Stimulated activated CD8-positive, alpha-beta memory T cell treated with anti-CD3 and anti-CD28 coated beads, Interleukin-15, amount 100 ng/mL, for 4 hours (primary cell): ENCODE data around the gene GPR137.

Source experiments
- DNase-seq, 2 donors: peaks; one replicate each; pipeline ENCODE4 v3.0.0-alpha.2; 2020; ENCODE audit warnings: low read depth in 2 of 2

Gene GPR137

GRCh38 chr11:64263021-64263946, 22.4 kb upstream of the GPR137 start:
- DNase-seq: no peak

- no peak for DNase-seq
Observed at GRCh38 chr11:64263947-64264317, 21.7 kb upstream of the GPR137 start.

- DNase-seq: no peak
Observed at GRCh38 chr11:64264371-64264852, 21.2 kb upstream of the GPR137 start.

- no peak for DNase-seq
Observed at GRCh38 chr11:64265176-64266160, 20.2 kb upstream of the GPR137 start.

- no peak for DNase-seq
Observed at GRCh38 chr11:64266339-64266738, 19.3 kb upstream of the GPR137 start.

GRCh38 chr11:64267207-64267945, 18.3 kb upstream of the GPR137 start:
- no peak for DNase-seq

GRCh38 chr11:64268025-64268892, 17.4 kb upstream of the GPR137 start:
- no peak for DNase-seq

- DNase-seq: no peak
Observed at GRCh38 chr11:64268893-64269539, 16.6 kb upstream of the GPR137 start.

GRCh38 chr11:64269540-64270220, 16.0 kb upstream of the GPR137 start:
- peak; percentile 96 for DNase-seq

- no peak for DNase-seq
Observed at GRCh38 chr11:64275031-64275800, 10.4 kb upstream of the GPR137 start.

- DNase-seq: no peak
Observed at GRCh38 chr11:64275841-64276240, 9.8 kb upstream of the GPR137 start.

- no peak for DNase-seq
Observed at GRCh38 chr11:64276653-64277431, 8.8 kb upstream of the GPR137 start.

- no peak for DNase-seq
Observed at GRCh38 chr11:64278576-64279190, 7.0 kb upstream of the GPR137 start.

GRCh38 chr11:64281957-64282770, 3.5 kb upstream of the GPR137 start:
- no peak for DNase-seq

- no peak for DNase-seq
Observed at GRCh38 chr11:64283092-64283491, 2.6 kb upstream of the GPR137 start.
